Measurements from ENCODE around the gene CDK18. TPM values are rescaled to one million over a fixed set of nuclear protein-coding genes. Genes with fewer than 3 reads are reported as not detected.

The CDK18 gene
- total and polyA plus RNA-seq, 2 of the 8 experiments (the other 6 are each of a cell fraction or from before 2014, with no cell fraction given) = 31.2 to 44.0 TPM

DNA sequence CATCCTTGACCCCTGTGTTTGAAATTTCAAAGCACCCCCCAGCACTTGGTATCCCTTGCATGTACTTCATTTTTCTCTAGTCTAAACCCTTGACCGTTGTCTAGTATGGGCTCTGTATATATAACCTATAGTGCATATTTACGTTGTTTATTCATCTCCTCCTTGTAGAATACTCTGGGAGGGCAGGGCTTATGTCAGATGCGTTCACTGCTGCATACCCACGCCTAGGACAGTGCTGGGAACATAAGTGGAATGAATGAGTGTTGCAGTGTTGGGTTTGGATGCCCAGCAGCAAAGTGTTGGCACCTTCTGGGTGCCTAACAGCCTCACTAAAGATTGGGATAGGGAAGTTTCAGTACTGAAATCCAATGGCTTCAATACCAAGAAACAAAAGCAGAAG lies 31.0 kb upstream of the CDK18 start (continued):
- TF ChIP-seq JUN (IDR thresholded peaks at IDR 0.05; ENCODE audit: low read depth, low read length) = no peak
- TF ChIP-seq FOSL1 (IDR thresholded peaks at IDR 0.05; ENCODE audit: insufficient read depth, low read depth, low read length) = no peak
- no peak for TF ChIP-seq SIX5 (IDR thresholded peaks at IDR 0.05; ENCODE audit: low read depth, low read length)
- no peak for TF ChIP-seq POU5F1 (IDR thresholded peaks at IDR 0.05; ENCODE audit: low read depth, low read length)
